ENCODE results near the gene EXOSC5.
"Not testable (repeated sequence)": the region's sequence is repeated elsewhere in the genome, so short reads cannot be mapped to it uniquely, and the experiment has no call there.

The EXOSC5 gene

GRCh38 chr19:41376998-41377365 is 20.2 kb downstream of the EXOSC5 start:
- H3K4me3 ChIP-seq (ENCODE audit: low read depth, low read length) = no peak overlapping the region
- no peak for TF ChIP-seq CTCF (IDR thresholded peaks at IDR 0.05; ENCODE audit: insufficient read depth, low read depth, low read length, missing control alignments)
- DNase-seq (ENCODE audit: low read depth) = no peak

GRCh38 chr19:41376241-41376997 is 20.7 kb downstream of the EXOSC5 start, which contains the start of gene TMEM91:
TMEM91 (plus strand) TSS chr19:41376533; CDS start chr19:41378310, 1,777 bp downstream.
- H3K4me3 ChIP-seq (ENCODE audit: low read depth, low read length) = peak within 1 kb of the TSS; percentile 21; the same call in 1 of the 2 replicates
- TF ChIP-seq CTCF (IDR thresholded peaks at IDR 0.05; ENCODE audit: insufficient read depth, low read depth, low read length, missing control alignments) = no peak
- no peak for DNase-seq (ENCODE audit: low read depth)

- no peak for TF ChIP-seq CTCF (IDR thresholded peaks at IDR 0.05; ENCODE audit: insufficient read depth, low read depth, low read length, missing control alignments)
- H3K4me3 ChIP-seq (ENCODE audit: low read depth, low read length) = no peak overlapping the region
Measured at GRCh38 chr19:41373993-41374392, 23.2 kb downstream of the EXOSC5 start.

GRCh38 chr19:41372501-41372900 is 24.7 kb downstream of the EXOSC5 start:
- TF ChIP-seq CTCF (IDR thresholded peaks at IDR 0.05; ENCODE audit: insufficient read depth, low read depth, low read length, missing control alignments) = no peak
- DNase-seq (ENCODE audit: low read depth) = no peak
- no peak overlapping the region for H3K4me3 ChIP-seq (ENCODE audit: low read depth, low read length)

More at GRCh38 chr19:41373993-41374392, 23.2 kb downstream of the EXOSC5 start:
- no peak for DNase-seq (ENCODE audit: low read depth)

GRCh38 chr19:41371541-41371940 is 25.6 kb downstream of the EXOSC5 start:
- no peak for DNase-seq (ENCODE audit: low read depth)
- no peak overlapping the region for H3K4me3 ChIP-seq (ENCODE audit: low read depth, low read length)
- TF ChIP-seq CTCF (IDR thresholded peaks at IDR 0.05; ENCODE audit: insufficient read depth, low read depth, low read length, missing control alignments) = no peak

GRCh38 chr19:41371119-41371518 is 26.0 kb downstream of the EXOSC5 start:
- not testable (repeated sequence) for H3K4me3 ChIP-seq (ENCODE audit: low read depth, low read length); DNase-seq (ENCODE audit: low read depth)

- H3K4me3 ChIP-seq (ENCODE audit: low read depth, low read length) = no peak overlapping the region
- DNase-seq (ENCODE audit: low read depth) = no peak
- no peak for TF ChIP-seq CTCF (IDR thresholded peaks at IDR 0.05; ENCODE audit: insufficient read depth, low read depth, low read length, missing control alignments)
Measured at GRCh38 chr19:41369769-41370168, 27.4 kb downstream of the EXOSC5 start.
